ENCODE measurements around the gene S1PR5.

Gene S1PR5

GRCh38 chr19:10549733-10550132 is 32.5 kb upstream of the S1PR5 start:
- Histone ChIP-seq H3K27me3 (ENCODE audit: insufficient read depth, low read depth, severe bottlenecking) (no peaks in the 10 kb centered on the region), H3K9me3 (ENCODE audit: severe bottlenecking) (no peaks in the 10 kb centered on the region), H3K27ac (no peak overlapping the region), H3K36me3 (peaks cover 91% of the 10 kb centered on the region), H3K4me3 (ENCODE audit: low read depth, low read length) (no peak overlapping the region)
- DNase-seq = no peak
- no peak for TF ChIP-seq CTCF (IDR thresholded peaks at IDR 0.05; ENCODE audit: low read depth, low read length)

GRCh38 chr19:10548746-10549276 is 31.6 kb upstream of the S1PR5 start:
- peaks cover 83% of the 10 kb centered on the region for H3K36me3 ChIP-seq
- DNase-seq = no peak
- H3K27ac ChIP-seq = no peak overlapping the region
- no peaks in the 10 kb centered on the region for H3K9me3 ChIP-seq (ENCODE audit: severe bottlenecking)
- no peaks in the 10 kb centered on the region for H3K27me3 ChIP-seq (ENCODE audit: insufficient read depth, low read depth, severe bottlenecking)
- no peak overlapping the region for H3K4me3 ChIP-seq (ENCODE audit: low read depth, low read length)
- TF ChIP-seq CTCF (IDR thresholded peaks at IDR 0.05; ENCODE audit: low read depth, low read length) = no peak

- Histone ChIP-seq H3K4me3 (ENCODE audit: low read depth, low read length) (no peak overlapping the region), H3K36me3 (peaks cover 63% of the 10 kb centered on the region)
Observed at GRCh38 chr19:10546817-10547216, 29.6 kb upstream of the S1PR5 start.

GRCh38 chr19:10544753-10545251 is 27.6 kb upstream of the S1PR5 start:
- no peak for DNase-seq

More at GRCh38 chr19:10546817-10547216, 29.6 kb upstream of the S1PR5 start:
- no peaks in the 10 kb centered on the region for H3K27me3 ChIP-seq (ENCODE audit: insufficient read depth, low read depth, severe bottlenecking)
- no peak overlapping the region for H3K27ac ChIP-seq
- no peak for TF ChIP-seq CTCF (IDR thresholded peaks at IDR 0.05; ENCODE audit: low read depth, low read length)
- H3K9me3 ChIP-seq (ENCODE audit: severe bottlenecking) = no peaks in the 10 kb centered on the region
- no peak for DNase-seq

GRCh38 chr19:10544242-10544752 is 27.1 kb upstream of the S1PR5 start:
- peak; percentile 48 for DNase-seq
- peaks cover 39% of the 10 kb centered on the region for H3K36me3 ChIP-seq
- H3K27ac ChIP-seq = peak overlapping the region; percentile 92
- no peaks in the 10 kb centered on the region for H3K27me3 ChIP-seq (ENCODE audit: insufficient read depth, low read depth, severe bottlenecking)
- no peaks in the 10 kb centered on the region for H3K9me3 ChIP-seq (ENCODE audit: severe bottlenecking)
- TF ChIP-seq CTCF (IDR thresholded peaks at IDR 0.05; ENCODE audit: low read depth, low read length) = no peak
- peak overlapping the region; percentile 60 for H3K4me3 ChIP-seq (ENCODE audit: low read depth, low read length)

More at GRCh38 chr19:10544753-10545251, 27.6 kb upstream of the S1PR5 start:
- no peaks in the 10 kb centered on the region for H3K27me3 ChIP-seq (ENCODE audit: insufficient read depth, low read depth, severe bottlenecking)
- H3K36me3 ChIP-seq = peaks cover 44% of the 10 kb centered on the region
- H3K4me3 ChIP-seq (ENCODE audit: low read depth, low read length) = peak overlapping the region; percentile 60; the same call in 1 of the 2 replicates
- H3K9me3 ChIP-seq (ENCODE audit: severe bottlenecking) = no peaks in the 10 kb centered on the region
- H3K27ac ChIP-seq = no peak overlapping the region
- no peak for TF ChIP-seq CTCF (IDR thresholded peaks at IDR 0.05; ENCODE audit: low read depth, low read length)
